Measurements from ENCODE around the gene EDNRA.

The EDNRA gene

GRCh38 chr4:147498031-147498660 lies 17.2 kb downstream of the EDNRA start:
- DNase-seq = no peak

- no peak for DNase-seq
Measured at GRCh38 chr4:147508346-147508745, 27.4 kb downstream of the EDNRA start.

- no peak for DNase-seq
Measured at GRCh38 chr4:147509386-147509785, 28.5 kb downstream of the EDNRA start.

GRCh38 chr4:147510962-147511668 lies 30.2 kb downstream of the EDNRA start:
- DNase-seq = no peak

GRCh38 chr4:147513091-147513490 lies 32.2 kb downstream of the EDNRA start:
- no peak for DNase-seq

- DNase-seq = no peak
Measured at GRCh38 chr4:147513952-147514351, 33.1 kb downstream of the EDNRA start.

GRCh38 chr4:147515220-147515936 lies 34.5 kb downstream of the EDNRA start:
- no peak for DNase-seq

GRCh38 chr4:147516133-147516532 lies 35.2 kb downstream of the EDNRA start:
- DNase-seq = no peak

- DNase-seq = no peak
Measured at GRCh38 chr4:147518086-147518485, 37.2 kb downstream of the EDNRA start.

- DNase-seq = peak; percentile 12
Measured at GRCh38 chr4:147518846-147519767, 38.2 kb downstream of the EDNRA start.

GRCh38 chr4:147524601-147525000 lies 43.7 kb downstream of the EDNRA start:
- no peak for DNase-seq

- DNase-seq = no peak
Measured at GRCh38 chr4:147525494-147526271, 44.8 kb downstream of the EDNRA start.

- no peak for DNase-seq
Measured at GRCh38 chr4:147526272-147526654, 45.4 kb downstream of the EDNRA start.

- DNase-seq = no peak
Measured at GRCh38 chr4:147528054-147528453, 47.2 kb downstream of the EDNRA start.

GRCh38 chr4:147530134-147530533 lies 49.2 kb downstream of the EDNRA start:
- DNase-seq = no peak

- DNase-seq = no peak
Measured at GRCh38 chr4:147530723-147531122, 49.8 kb downstream of the EDNRA start.

GRCh38 chr4:147532896-147533295 lies 52.0 kb downstream of the EDNRA start:
- DNase-seq = no peak

- DNase-seq = no peak
Measured at GRCh38 chr4:147533331-147533730, 52.4 kb downstream of the EDNRA start.

GRCh38 chr4:147535124-147535523 lies 54.2 kb downstream of the EDNRA start:
- DNase-seq = no peak

GRCh38 chr4:147538711-147539110 lies 57.8 kb downstream of the EDNRA start:
- DNase-seq = no peak

GRCh38 chr4:147539959-147540358 lies 59.1 kb downstream of the EDNRA start:
- no peak for DNase-seq

Data from NCI-H1436 (cell line).